HepG2 (cell line): ENCODE data around the gene DSTYK. TPM values are rescaled to one million over a fixed set of nuclear protein-coding genes. Genes with fewer than 3 reads are reported as not detected.

Source experiments
- CEBPG ChIP-seq: IDR thresholded peaks from 2 replicates; pipeline ENCODE4 v1.6.1; 2016
- CTCF ChIP-seq: sonication (generic); formaldehyde crosslinking; IDR thresholded peaks from 2 replicates; pipeline ENCODE4 v1.5.0; 2020; ENCODE audit warnings: mild to moderate bottlenecking, missing genetic modification reagents, moderate library complexity
- GLI4 ChIP-seq: sonication (generic); formaldehyde crosslinking; IDR thresholded peaks from 2 replicates; pipeline ENCODE4 v1.5.1; 2020; ENCODE audit warnings: missing genetic modification reagents, mild to moderate bottlenecking, moderate library complexity, borderline replicate concordance
- HDAC2 ChIP-seq: sonication (generic); formaldehyde crosslinking; IDR thresholded peaks from 2 replicates; pipeline ENCODE4 v1.4.0; 2020; ENCODE audit warnings: missing genetic modification reagents
- HINFP ChIP-seq: sonication (generic); formaldehyde crosslinking; IDR thresholded peaks from 2 replicates; pipeline ENCODE4 v1.4.0; 2020; ENCODE audit warnings: low read depth, mild to moderate bottlenecking, missing genetic modification reagents
- HOXA7 ChIP-seq: sonication (generic); formaldehyde crosslinking; IDR thresholded peaks from 2 replicates; pipeline ENCODE4 v1.8.1; 2022; ENCODE audit warnings: mild to moderate bottlenecking, missing genetic modification reagents, moderate library complexity
- JDP2 ChIP-seq: sonication (generic); formaldehyde crosslinking; IDR thresholded peaks from 2 replicates; pipeline ENCODE4 v1.8.1; 2022; ENCODE audit warnings: missing genetic modification reagents, borderline replicate concordance
- MIER3 ChIP-seq: IDR thresholded peaks from 2 replicates; pipeline ENCODE4 v1.6.1; 2016; ENCODE audit warnings: missing compliant biosample characterization, borderline replicate concordance
- MIXL1 ChIP-seq: IDR thresholded peaks from 2 replicates; pipeline ENCODE4 v1.6.1; 2016
- PHF5A ChIP-seq: IDR thresholded peaks from one replicate; pipeline ENCODE4 v1.6.1; 2018; ENCODE audit warnings: low read depth, missing genetic modification reagents; ENCODE audit not compliant: unreplicated experiment
- RELA ChIP-seq: sonication (generic); formaldehyde crosslinking; IDR thresholded peaks from 2 replicates; pipeline ENCODE4 v1.4.0; 2020; ENCODE audit warnings: missing genetic modification reagents
- RFXAP ChIP-seq: sonication (generic); formaldehyde crosslinking; IDR thresholded peaks from 2 replicates; pipeline ENCODE4 v1.4.0; 2020; ENCODE audit warnings: missing genetic modification reagents, borderline replicate concordance
- RXRA ChIP-seq: sonication (generic); formaldehyde crosslinking; IDR thresholded peaks from 2 replicates; pipeline ENCODE4 v1.5.1; 2020; ENCODE audit warnings: missing genetic modification reagents
- RXRB ChIP-seq: IDR thresholded peaks from 2 replicates; pipeline ENCODE4 v1.6.1; 2016; ENCODE audit warnings: borderline replicate concordance, missing genetic modification reagents, missing compliant biosample characterization
- SATB2 ChIP-seq: sonication (generic); formaldehyde crosslinking; IDR thresholded peaks from 2 replicates; pipeline ENCODE4 v1.5.0; 2020; ENCODE audit warnings: missing genetic modification reagents
- SETDB1 ChIP-seq: sonication (generic); formaldehyde crosslinking; IDR thresholded peaks from 2 replicates; pipeline ENCODE4 v1.5.1; 2020; ENCODE audit warnings: missing genetic modification reagents, mild to moderate bottlenecking, borderline replicate concordance
- SMAD3 ChIP-seq: sonication (generic); formaldehyde crosslinking; IDR thresholded peaks from 2 replicates; pipeline ENCODE4 v1.4.0; 2020; ENCODE audit warnings: missing genetic modification reagents
- SMC3 ChIP-seq: IDR thresholded peaks from 2 replicates; pipeline ENCODE4 v1.6.1; 2011; ENCODE audit warnings: low read length, improper control_type of control experiment
- TIGD3 ChIP-seq: sonication (generic); formaldehyde crosslinking; IDR thresholded peaks from 2 replicates; pipeline ENCODE4 v1.5.1; 2020; ENCODE audit warnings: mild to moderate bottlenecking, missing genetic modification reagents, borderline replicate concordance
- ZBTB49 ChIP-seq: sonication (generic); formaldehyde crosslinking; IDR thresholded peaks from 2 replicates; pipeline ENCODE4 v1.4.0; 2020; ENCODE audit warnings: missing genetic modification reagents, borderline replicate concordance
- ZKSCAN5 ChIP-seq: sonication (generic); formaldehyde crosslinking; IDR thresholded peaks from 2 replicates; pipeline ENCODE4 v1.5.1; 2020; ENCODE audit warnings: mild to moderate bottlenecking, missing genetic modification reagents
- ZNF205 ChIP-seq: IDR thresholded peaks from 2 replicates; pipeline ENCODE4 v1.6.1; 2018; ENCODE audit warnings: missing biosample characterization, missing genetic modification reagents
- ZNF264 ChIP-seq: sonication (generic); formaldehyde crosslinking; IDR thresholded peaks from 2 replicates; pipeline ENCODE4 v1.4.0; 2020; ENCODE audit warnings: missing genetic modification reagents
- ZNF543 ChIP-seq: sonication (generic); formaldehyde crosslinking; IDR thresholded peaks from 2 replicates; pipeline ENCODE4 v1.4.0; 2020; ENCODE audit warnings: mild to moderate bottlenecking, missing genetic modification reagents
- ZSCAN31 ChIP-seq: sonication (generic); formaldehyde crosslinking; IDR thresholded peaks from 2 replicates; pipeline ENCODE4 v1.5.0; 2020; ENCODE audit warnings: low read depth, mild to moderate bottlenecking, missing genetic modification reagents
- polyA plus RNA-seq, 8 experiments: library from polyadenylated mRNA; depleted of rRNA in 3 of 8; stranded (reverse) in 7 of 8; unstranded in 1 of 8; fragments of >200 nt; fragmentation: Illumina TruSeq in 4 of 8; extraction: Trizol in 4 of 8; gene quantifications; 2 replicates each; pipeline versions ENCODE4 v1.2.1 to v1.2.3, GENCODE V29; 2011 to 2016; ENCODE audit warnings: low read depth in 4 of 8, missing spikeins in 1 of 8, mixed read lengths in 1 of 8; ENCODE audit not compliant: insufficient read depth in 1 of 8
- total RNA-seq, 5 experiments: library from RNA; depleted of rRNA; stranded (reverse); fragments of >200 nt; fragmentation: Illumina TruSeq; extraction: Trizol; gene quantifications; 2 replicates each; pipeline ENCODE4 v1.2.3, GENCODE V29; 2016; ENCODE audit warnings: low read depth in 1 of 5

DSTYK gene
- total and polyA plus RNA-seq, 2 of the 13 experiments (the other 11 are each of a cell fraction or from before 2014, with no cell fraction given), result 2.6 to 4.8 TPM

GRCh38 chr1:205255941-205256780 is 44.7 kb upstream of the DSTYK start (continued):
- TF ChIP-seq HOXA7 (CRISPR knock-in tag), result no peak
- no peak for TF ChIP-seq HDAC2 (CRISPR knock-in tag)
- 0 out of 2 replicates have a peak, but pooled peaks have one; percentile 30 for TF ChIP-seq MIXL1 (CRISPR knock-in tag)
- no peak for TF ChIP-seq ZKSCAN5
- TF ChIP-seq JDP2 (CRISPR knock-in tag), result no peak
- 0 out of 2 replicates have a peak, but pooled peaks have one; percentile 49 for TF ChIP-seq RELA
- no peak for TF ChIP-seq RFXAP
- TF ChIP-seq SMC3, result peak; percentile 84
- TF ChIP-seq ZNF205 (CRISPR knock-in tag), result 0 out of 2 replicates have a peak, but pooled peaks have one; percentile 35
- no peak for TF ChIP-seq SATB2
- TF ChIP-seq CTCF (CRISPR knock-in tag), result peak; percentile 98
- TF ChIP-seq ZNF264, result no peak
- no peak for TF ChIP-seq ZSCAN31 (CRISPR knock-in tag)
- TF ChIP-seq ZNF543, result no peak
- TF ChIP-seq TIGD3, result no peak
- TF ChIP-seq RXRA (CRISPR knock-in tag), result no peak
- TF ChIP-seq ZBTB49, result no peak
- no peak for TF ChIP-seq HINFP
- 0 out of 2 replicates have a peak, but pooled peaks have one; percentile 35 for TF ChIP-seq SMAD3 (CRISPR knock-in tag)
- TF ChIP-seq PHF5A (CRISPR knock-in tag), result no peak
- no peak for TF ChIP-seq GLI4 (CRISPR knock-in tag)
- TF ChIP-seq RXRB (CRISPR knock-in tag), result peak; percentile 23; the same call in 1 of the 2 replicates
- 0 out of 2 replicates have a peak, but pooled peaks have one; percentile 35 for TF ChIP-seq MIER3 (CRISPR knock-in tag)
- no peak for TF ChIP-seq SETDB1 (CRISPR knock-in tag)
- TF ChIP-seq CEBPG (CRISPR knock-in tag), result 0 out of 2 replicates have a peak, but pooled peaks have one; percentile 15
